SK-N-SH (cell line): Measurements from ENCODE around the gene GARRE1. TPM values are rescaled to one million over a fixed set of nuclear protein-coding genes. Genes with fewer than 3 reads are reported as not detected.

ENCODE experiments used
- CTCF ChIA-PET: fragments of 300-600, 350-600 bp; formaldehyde crosslinking; extraction: SDS; loops from one replicate; lab custom pipeline; 2021; lab: Yijun Ruan, JAX
- POLR2A ChIA-PET: fragments of 350-600 bp; sonication (Branson Sonifier 250); formaldehyde crosslinking; extraction: SDS; loops from one replicate; lab custom pipeline; 2020; ENCODE audit warnings: antibody characterized with exemption, inconsistent platforms; lab: Yijun Ruan, JAX
- DNase-seq: peaks from one replicate; pipeline ENCODE4 v3.0.0; 2012
- H2AFZ ChIP-seq: fragments of 200-600 bp; sonication (generic); 2 replicates; pipeline ENCODE4 v1.8.1; 2016; ENCODE audit warnings: antibody characterized with exemption, mild to moderate bottlenecking, low read depth
- H3F3A ChIP-seq: fragments of 200-600 bp; sonication (generic); replicated peaks from 2 replicates; pipeline ENCODE3; 2016; ENCODE audit warnings: antibody characterized with exemption, mild to moderate bottlenecking; ENCODE audit not compliant: insufficient read depth
- H3K27ac ChIP-seq, 2 experiments: fragments of 200-500 bp in 1 of 2; fragments of 200-600 bp in 1 of 2; sonication (Bioruptor generic) in 1 of 2; sonication (generic), shearing (Covaris generic) in 1 of 2; 2 replicates each; pipeline versions ENCODE4 v1.5.1 to v1.6.1; 2014 to 2016; ENCODE audit warnings: low read depth in 2 of 2, inconsistent platforms in 1 of 2, low read length in 1 of 2, mild to moderate bottlenecking in 1 of 2, mixed read lengths in 1 of 2
- H3K27me3 ChIP-seq: fragments of 200-600 bp; sonication (generic), shearing (Covaris generic); 2 replicates; pipeline ENCODE4 v1.6.1; 2016; ENCODE audit warnings: mixed run types; ENCODE audit not compliant: insufficient read depth
- H3K36me3 ChIP-seq, 2 experiments: fragments of 200-500 bp in 1 of 2; fragments of 200-600 bp in 1 of 2; sonication (Bioruptor generic) in 1 of 2; sonication (generic) in 1 of 2; replicated peaks in 1 of 2; 2 replicates each; pipeline versions ENCODE3 to v1.5.1; 2014 to 2016; ENCODE audit warnings: low read length in 1 of 2, mild to moderate bottlenecking in 1 of 2; ENCODE audit not compliant: insufficient read depth in 2 of 2, control insufficient read depth in 1 of 2
- H3K4me1 ChIP-seq, 2 experiments: fragments of 200-500 bp in 1 of 2; fragments of 200-600 bp in 1 of 2; sonication (Bioruptor generic) in 1 of 2; sonication (generic), shearing (Covaris generic) in 1 of 2; 2 replicates each; pipeline versions ENCODE4 v1.5.1 to v1.6.1; 2014 to 2016; ENCODE audit warnings: low read depth in 1 of 2, low read length in 1 of 2, mixed run types in 1 of 2; ENCODE audit not compliant: insufficient read depth in 2 of 2, control insufficient read depth in 1 of 2
- H3K4me2 ChIP-seq: fragments of 200-600 bp; sonication (generic), shearing (Covaris generic); 2 replicates; pipeline ENCODE4 v1.6.1; 2017; ENCODE audit warnings: mixed run types
- H3K4me3 ChIP-seq, 2 experiments: fragments of 200-500 bp in 1 of 2; fragments of 200-600 bp in 1 of 2; sonication (Bioruptor generic) in 1 of 2; sonication (generic), shearing (Covaris generic) in 1 of 2; 2 replicates each; pipeline versions ENCODE4 v1.5.1 to v1.8.1; 2014 to 2016; ENCODE audit warnings: low read depth in 2 of 2, inconsistent platforms in 1 of 2, low read length in 1 of 2, mild to moderate bottlenecking in 1 of 2, mixed read lengths in 1 of 2, moderate library complexity in 1 of 2
- H3K79me2 ChIP-seq: fragments of 200-600 bp; sonication (generic); 2 replicates; pipeline ENCODE4 v1.8.1; 2017; ENCODE audit warnings: mild to moderate bottlenecking; ENCODE audit not compliant: insufficient read depth
- H3K9ac ChIP-seq: fragments of 200-600 bp; sonication (generic); 2 replicates; pipeline ENCODE4 v1.6.1; 2017; ENCODE audit warnings: mixed run types
- H3K9me2 ChIP-seq: fragments of 200-600 bp; sonication (generic); 2 replicates; pipeline ENCODE4 v1.6.1; 2017; ENCODE audit warnings: mixed run types
- H3K9me3 ChIP-seq: fragments of 200-600 bp; sonication (generic); 2 replicates; pipeline ENCODE4 v1.6.1; 2017; ENCODE audit warnings: mixed run types, mild to moderate bottlenecking, moderate library complexity
- H4K20me1 ChIP-seq: fragments of 200-600 bp; sonication (generic); 2 replicates; pipeline ENCODE4 v1.6.1; 2017; ENCODE audit warnings: mild to moderate bottlenecking, mixed run types; ENCODE audit not compliant: insufficient read depth
- EZH2phosphoT487 ChIP-seq: fragments of 200-600 bp; sonication (generic); IDR thresholded peaks from 2 replicates; pipeline ENCODE4 v1.6.1; 2017; ENCODE audit warnings: low read depth, mixed run types, mild to moderate bottlenecking, antibody characterized with exemption, moderate library complexity, borderline replicate concordance
- FOSL2 ChIP-seq: IDR thresholded peaks from 2 replicates; pipeline ENCODE4 v1.4.0; 2012; ENCODE audit warnings: low read depth, mild to moderate bottlenecking, moderate library complexity, borderline replicate concordance
- FOXM1 ChIP-seq: IDR thresholded peaks from 2 replicates; pipeline ENCODE4 v1.4.0; 2012; ENCODE audit warnings: low read depth, mild to moderate bottlenecking
- GABPA ChIP-seq: IDR thresholded peaks from 2 replicates; pipeline ENCODE4 v1.4.0; 2012; ENCODE audit warnings: low read depth, mild to moderate bottlenecking
- JUND ChIP-seq: IDR thresholded peaks from 2 replicates; pipeline ENCODE4 v1.4.0; 2012
- MEF2A ChIP-seq: IDR thresholded peaks from 2 replicates; pipeline ENCODE4 v1.4.0; 2012; ENCODE audit warnings: low read depth, borderline replicate concordance
- MXI1 ChIP-seq: IDR thresholded peaks from 2 replicates; pipeline ENCODE4 v1.6.1; 2012; ENCODE audit warnings: mild to moderate bottlenecking, low read depth, low read length, improper control_type of control experiment
- NRF1 ChIP-seq: IDR thresholded peaks from 2 replicates; pipeline ENCODE4 v1.6.1; 2012; ENCODE audit warnings: low read depth, mild to moderate bottlenecking, low read length
- RAD21 ChIP-seq: IDR thresholded peaks from 2 replicates; pipeline ENCODE4 v1.6.1; 2012; ENCODE audit warnings: mild to moderate bottlenecking, low read length
- RCOR1 ChIP-seq: fragments of 150-350 bp; IDR thresholded peaks from 2 replicates; pipeline ENCODE4 v1.6.1; 2017; ENCODE audit warnings: antibody characterized with exemption, low read length
- RXRA ChIP-seq: IDR thresholded peaks from 2 replicates; pipeline ENCODE4 v1.4.0; 2012; ENCODE audit warnings: low read depth, mild to moderate bottlenecking, borderline replicate concordance
- SIN3A ChIP-seq: IDR thresholded peaks from 2 replicates; pipeline ENCODE4 v1.6.1; 2012; ENCODE audit warnings: low read depth, mild to moderate bottlenecking, low read length, moderate library complexity, borderline replicate concordance
- YY1 ChIP-seq: IDR thresholded peaks from 2 replicates; pipeline ENCODE4 v1.4.0; 2012; ENCODE audit warnings: low read depth, mild to moderate bottlenecking
- WGBS: methylation state at CpG from one replicate; pipeline ENCODE4 v1.1.6; 2017; ENCODE audit warnings: low lambda C conversion rate; 5-methylcytosine and 5-hydroxymethylcytosine counted together
- polyA plus RNA-seq, 3 experiments: library from polyadenylated mRNA; depleted of rRNA; stranded (reverse); fragments of >200 nt; gene quantifications; 2 replicates each; pipeline ENCODE4 v1.2.3, GENCODE V29; 2012
- TF ChIP-seq, protein P1 (sequence below): IDR thresholded peaks from 2 replicates; pipeline ENCODE4; 2012

Gene GARRE1
- polyA plus RNA-seq, 1 of the 3 experiments (the other 2 are of a cell fraction) = 9.7 TPM

GRCh38 chr19:34243876-34244578 is 10.3 kb upstream of the GARRE1 start:
- Histone ChIP-seq H3K36me3 (no peaks in the 10 kb centered on the region), H3K27me3 (no peaks in the 10 kb centered on the region), H3K4me2 (no peak overlapping the region), H4K20me1 (no peaks in the 10 kb centered on the region), H3K4me3 (no peak overlapping the region), H3K4me1 (peaks cover 0 to 9% of the 10 kb centered on the region in 2 experiments; a peak in 3 of 4 replicates), H3K79me2 (no peaks in the 10 kb centered on the region), H2AFZ (no peak overlapping the region), H3F3A (no peaks in the 10 kb centered on the region), H3K9me3 (no peaks in the 10 kb centered on the region), H3K9me2 (no peaks in the 10 kb centered on the region), H3K27ac (no peak overlapping the region), H3K9ac (no peak overlapping the region)
- POLR2A ChIA-PET = no interaction called here
- CTCF ChIA-PET = no interaction called here
- TF ChIP-seq YY1 = no peak
- no peak for TF ChIP-seq RCOR1
- no peak for TF ChIP-seq JUND
- TF ChIP-seq NRF1 = no peak
- no peak for TF ChIP-seq GABPA
- TF ChIP-seq MEF2A = no peak
- TF ChIP-seq, protein P1, sequence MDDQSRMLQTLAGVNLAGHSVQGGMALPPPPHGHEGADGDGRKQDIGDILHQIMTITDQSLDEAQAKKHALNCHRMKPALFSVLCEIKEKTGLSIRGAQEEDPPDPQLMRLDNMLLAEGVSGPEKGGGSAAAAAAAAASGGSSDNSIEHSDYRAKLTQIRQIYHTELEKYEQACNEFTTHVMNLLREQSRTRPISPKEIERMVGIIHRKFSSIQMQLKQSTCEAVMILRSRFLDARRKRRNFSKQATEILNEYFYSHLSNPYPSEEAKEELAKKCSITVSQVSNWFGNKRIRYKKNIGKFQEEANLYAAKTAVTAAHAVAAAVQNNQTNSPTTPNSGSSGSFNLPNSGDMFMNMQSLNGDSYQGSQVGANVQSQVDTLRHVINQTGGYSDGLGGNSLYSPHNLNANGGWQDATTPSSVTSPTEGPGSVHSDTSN = no peak
- TF ChIP-seq RXRA = no peak
- no peak for TF ChIP-seq RAD21
- no peak for DNase-seq
- 91% methylated on average over 15 of the region's 17 CpGs for WGBS

DNA sequence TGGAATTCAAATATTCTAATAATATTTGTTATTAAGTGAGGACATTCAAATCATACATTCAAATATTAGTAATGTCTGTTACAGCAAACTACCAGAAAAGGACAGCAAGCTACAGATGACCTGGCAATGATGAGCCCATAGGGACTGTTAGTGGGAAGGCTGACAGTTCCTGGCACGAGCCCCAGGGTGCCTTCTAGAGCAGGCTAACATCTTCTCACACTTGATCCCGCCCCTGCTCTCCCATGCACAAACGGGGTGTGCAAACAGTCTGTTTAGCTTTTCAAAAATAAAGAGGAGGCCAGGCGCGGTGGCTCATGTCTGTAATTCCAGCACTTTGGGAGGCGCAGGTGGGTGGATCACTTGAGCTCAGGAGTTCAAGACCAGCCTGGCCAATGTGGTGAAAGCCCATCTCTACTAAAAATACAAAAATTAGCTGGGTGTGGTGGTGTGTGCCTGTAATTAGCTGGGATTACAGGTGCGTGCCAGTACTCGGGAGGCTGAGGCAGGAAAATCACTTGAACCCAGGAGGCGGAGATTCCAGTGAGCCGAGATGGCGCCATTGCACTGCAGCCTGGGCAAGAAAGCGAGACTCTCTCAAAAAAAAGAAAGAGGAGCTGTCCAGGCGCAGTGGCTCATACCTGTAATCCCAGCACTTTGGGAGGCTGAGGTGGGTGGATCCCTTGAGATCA is 9.6 kb upstream of the GARRE1 start:
- Histone ChIP-seq H3K79me2 (no peaks in the 10 kb centered on the region), H3K27me3 (no peaks in the 10 kb centered on the region), H3K9me3 (no peaks in the 10 kb centered on the region), H2AFZ (no peak overlapping the region), H3K9me2 (no peaks in the 10 kb centered on the region), H3K4me3 (no peak overlapping the region), H3K27ac (no peak overlapping the region), H3K36me3 (no peaks in the 10 kb centered on the region), H3F3A (no peaks in the 10 kb centered on the region), H3K4me1 (peaks cover 0 to 9% of the 10 kb centered on the region in 2 experiments; a peak in 3 of 4 replicates), H3K9ac (no peak overlapping the region)
- WGBS = 87% methylated on average over 13 of the region's 13 CpGs
- TF ChIP-seq SIN3A (no peak), EZH2phosphoT487 (no peak), MXI1 (no peak), FOSL2 (no peak), FOXM1 (no peak)
- TF ChIP-seq, all 33 proteins: peak for 0
- ChIA-PET POLR2A (no interaction called here), CTCF (no interaction called here)
- Histone ChIP-seq H4K20me1 (no peaks in the 10 kb centered on the region), H3K4me2 (no peak overlapping the region)
- DNase-seq = no peak
